K562 (cell line): Measurements from ENCODE around the gene GLI3. TPM values are rescaled to one million over a fixed set of nuclear protein-coding genes. Genes with fewer than 3 reads are reported as not detected.

Source experiments
- ATAC-seq: fragments of 200-7000 bp; cut with Tn5 transposase; 3 replicates; pipeline ENCODE4 v1.9.1; 2020; ENCODE audit warnings: moderate library complexity
- BruUV-seq: library from RNA; stranded (reverse); fragments of 400-500 nt; replicated peaks from 2 replicates; lab custom pipeline; 2021; lab: Mats Ljungman, UMichigan
- CTCF ChIA-PET: fragments of 300-600 bp; formaldehyde crosslinking; extraction: SDS; loops from one replicate; lab custom pipeline; 2021; ENCODE audit warnings: low intra/inter-chr PET ratio; lab: Yijun Ruan, JAX
- POLR2A ChIA-PET: fragments of 300-600, 350-650 bp; sonication (Branson Sonifier 250); formaldehyde crosslinking; extraction: SDS; loops from one replicate; lab custom pipeline; 2021; ENCODE audit warnings: antibody characterized with exemption, inconsistent platforms; lab: Yijun Ruan, JAX
- DNase-seq, 4 experiments: peaks; one replicate each; pipeline versions ENCODE4 v3.0.0 to v3.0.0-alpha.2; 2011 to 2018; ENCODE audit warnings: low spot score in 3 of 4, mixed read lengths in 3 of 4; ENCODE audit errors: extremely low read depth in 1 of 4
- FAIRE-seq: peaks from 2 replicates; lab custom pipeline; 2011; peaks lifted over from hg19 to GRCh38; lab: Jason Lieb, UNC
- H2AFZ ChIP-seq: 2 replicates; pipeline ENCODE4 v1.6.0; 2011; ENCODE audit warnings: low read depth, low read length, control low read depth, inconsistent platforms
- H3K27ac ChIP-seq: fragments of 200-600 bp; 3 replicates; pipeline ENCODE4 v1.8.0; 2011; ENCODE audit warnings: low read depth, mild to moderate bottlenecking, control low read depth, inconsistent platforms, low read length, moderate library complexity, mixed read lengths; ENCODE audit errors: extremely low read depth
- H3K27me3 ChIP-seq, 2 experiments: fragments of 300-600 bp in 1 of 2; 2 replicates in 1 of 2; 3 replicates in 1 of 2; pipeline versions ENCODE4 v1.6.0 to v1.8.0; 2011; ENCODE audit warnings: inconsistent platforms in 2 of 2, low read length in 2 of 2, mild to moderate bottlenecking in 1 of 2, mixed read lengths in 1 of 2, moderate library complexity in 1 of 2; ENCODE audit not compliant: control insufficient read depth in 2 of 2, insufficient read depth in 2 of 2
- H3K36me3 ChIP-seq: fragments of 300-600 bp; 3 replicates; pipeline ENCODE4 v1.8.0; 2011; ENCODE audit warnings: mild to moderate bottlenecking, low read length, inconsistent platforms; ENCODE audit not compliant: control insufficient read depth, insufficient read depth
- H3K4me1 ChIP-seq, 2 experiments: fragments of 200-600 bp in 1 of 2; replicated peaks in 1 of 2; 2 replicates in 1 of 2; 3 replicates in 1 of 2; pipeline versions ENCODE4 v1.5.1 to v1.8.0; 2011; ENCODE audit warnings: inconsistent platforms in 2 of 2, low read length in 2 of 2, mild to moderate bottlenecking in 1 of 2, mixed read lengths in 1 of 2, moderate library complexity in 1 of 2; ENCODE audit not compliant: control insufficient read depth in 2 of 2, insufficient read depth in 2 of 2
- H3K4me2 ChIP-seq: 2 replicates; pipeline ENCODE4 v1.6.1; 2011; ENCODE audit warnings: low read length, control low read depth, inconsistent platforms, mixed read lengths; ENCODE audit not compliant: insufficient read depth
- H3K4me3 ChIP-seq: fragments of 200-600 bp; sonication (generic), shearing (Covaris generic); 2 replicates; pipeline ENCODE4 v1.5.1; 2016; ENCODE audit warnings: control low read depth, inconsistent platforms
- H3K79me2 ChIP-seq: fragments of 200-600 bp; 3 replicates; pipeline ENCODE4 v1.8.0; 2011; ENCODE audit warnings: low read length, inconsistent platforms; ENCODE audit not compliant: control insufficient read depth, insufficient read depth
- H3K9ac ChIP-seq, 2 experiments: 2 replicates each; pipeline versions ENCODE4 v1.6.0 to v1.6.1; 2011; ENCODE audit warnings: low read depth in 2 of 2, low read length in 2 of 2, control low read depth in 1 of 2, inconsistent platforms in 1 of 2, mild to moderate bottlenecking in 1 of 2, mixed read lengths in 1 of 2; ENCODE audit not compliant: insufficient read depth in 1 of 2
- H3K9me1 ChIP-seq: one replicate; pipeline ENCODE4 v1.6.0; 2011; ENCODE audit warnings: inconsistent platforms, mild to moderate bottlenecking, low read length, moderate library complexity; ENCODE audit not compliant: control insufficient read depth, insufficient read depth
- H3K9me3 ChIP-seq: replicated peaks from 2 replicates; pipeline ENCODE4 v1.5.1; 2011; ENCODE audit warnings: low read depth, low read length, inconsistent platforms; ENCODE audit not compliant: control insufficient read depth, insufficient read depth
- H4K20me1 ChIP-seq: replicated peaks from 2 replicates; pipeline ENCODE4 v1.6.1; 2011; ENCODE audit warnings: low read length, inconsistent platforms, mixed read lengths; ENCODE audit not compliant: control insufficient read depth, insufficient read depth
- HSF4 ChIP-seq: fragments of 250-450 bp; sonication (Bioruptor Pico); IDR thresholded peaks from 2 replicates; pipeline ENCODE4 v2.1.2; 2022; ENCODE audit warnings: mild to moderate bottlenecking, moderate library complexity, borderline replicate concordance
- KHSRP ChIP-seq: fragments of 450-650 bp; IDR thresholded peaks from 2 replicates; pipeline ENCODE4 v1.6.1; 2017
- LEF1 ChIP-seq: fragments of 450-650 bp; IDR thresholded peaks from 2 replicates; pipeline ENCODE4 v1.6.1; 2016; ENCODE audit warnings: mild to moderate bottlenecking
- RBM22 ChIP-seq: fragments of 200-400 bp; formaldehyde crosslinking; IDR thresholded peaks from 2 replicates; pipeline ENCODE4 v1.6.1; 2018; ENCODE audit warnings: low read length, low read depth; ENCODE audit not compliant: poor library complexity, severe bottlenecking
- SP2 ChIP-seq: IDR thresholded peaks from 2 replicates; pipeline ENCODE4 v1.6.1; 2011; ENCODE audit warnings: mild to moderate bottlenecking, low read depth, low read length, moderate library complexity; ENCODE audit not compliant: poor library complexity, severe bottlenecking; ENCODE audit errors: extremely low read depth
- WGBS: fragments of 100-300 bp; shearing (Covaris generic); methylation state at CpG from one replicate; pipeline ENCODE4 v1.1.6; 2016; ENCODE audit warnings: low coverage, mixed read lengths; ENCODE audit not compliant: insufficient coverage; ENCODE audit errors: missing lambda C conversion rate; 5-methylcytosine and 5-hydroxymethylcytosine counted together
- in situ Hi-C: fragments of 300-500 bp; cut with MboI; formaldehyde crosslinking; loops from 4 replicates; pipeline ENCODE4 v1.15.0; 2018; ENCODE audit warnings: inconsistent platforms, mixed read lengths
- intact Hi-C: fragments of 100-400 bp; cut with micrococcal nuclease; formaldehyde crosslinking; loops from 2 replicates; pipeline ENCODE4 v1.14.2; 2022
- polyA plus RNA-seq, 8 experiments: library from polyadenylated mRNA; depleted of rRNA in 4 of 8; stranded (reverse) in 5 of 8; unstranded in 3 of 8; fragments of >200 nt; fragmentation: Nextera tagmentation in 2 of 8; fragmentation: Illumina TruSeq in 1 of 8; extraction: Ambion mirVana in 2 of 8; extraction: Trizol in 1 of 8; gene quantifications; 2 replicates each; pipeline versions ENCODE4 v1.2.1 to v1.2.3, GENCODE V29; 2011 to 2014; ENCODE audit warnings: inconsistent platforms in 1 of 8, missing spikeins in 1 of 8
- total RNA-seq, 7 experiments: library from RNA; depleted of rRNA in 6 of 7; stranded (reverse); fragments of >200 nt in 6 of 7; fragmentation: Illumina TruSeq in 2 of 7; extraction: Trizol in 2 of 7; gene quantifications; 2 replicates each; pipeline versions ENCODE4 v1.2.1 to v1.2.3, GENCODE V29; 2011 to 2021; ENCODE audit warnings: low replicate concordance in 1 of 7
- TF ChIP-seq, protein P1 (sequence below): fragments of 450-650 bp; IDR thresholded peaks from 2 replicates; pipeline ENCODE4 v1.6.1; 2017; ENCODE audit warnings: antibody characterized with exemption
- TF ChIP-seq, protein P2 (sequence below): sonication (generic); formaldehyde crosslinking; IDR thresholded peaks from 2 replicates; pipeline ENCODE4 v1.8.0; 2022; ENCODE audit warnings: mild to moderate bottlenecking, low read depth, missing genetic modification reagents

The GLI3 gene
- total and polyA plus RNA-seq, 9 of the 15 experiments (the other 6 are each of a cell fraction or from before 2014, with no cell fraction given), result 0.01 to 0.18 (median 0.07) TPM; not detected in 6

DNA sequence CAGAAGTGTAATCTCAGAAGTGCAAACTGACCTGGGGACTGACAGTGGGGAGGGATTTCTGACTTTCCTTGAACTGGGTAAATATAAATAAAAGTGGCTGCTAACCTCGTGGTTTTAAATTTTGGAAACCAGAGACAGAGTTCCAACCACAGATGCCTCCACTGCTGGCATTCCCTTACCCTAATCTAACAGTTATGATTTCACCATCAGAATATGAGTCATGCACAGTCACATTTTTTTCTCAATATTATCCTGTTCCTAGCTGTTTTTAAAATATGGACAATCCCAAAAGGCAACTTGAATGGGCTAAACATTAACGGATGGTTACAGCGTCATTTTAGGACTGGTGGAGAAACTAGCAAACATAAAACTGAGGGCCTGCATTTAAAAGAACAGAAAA lies 269.9 kb downstream of the GLI3 start:
- no peak for FAIRE-seq
- H3K9ac ChIP-seq, result no peak overlapping the region
- peaks cover 6% of the 10 kb centered on the region for H3K9me1 ChIP-seq
- no peak for ATAC-seq
- no peak overlapping the region for H2AFZ ChIP-seq
- no peak overlapping the region for H3K27ac ChIP-seq
- H4K20me1 ChIP-seq, result no peaks in the 10 kb centered on the region
- H3K36me3 ChIP-seq, result no peaks in the 10 kb centered on the region
- in situ Hi-C loops, result no loop called here
- H3K79me2 ChIP-seq, result no peaks in the 10 kb centered on the region
- peaks cover 0 to 7% of the 10 kb centered on the region in 2 experiments; a peak in 1 of 5 replicates for H3K4me1 ChIP-seq
- no peak for DNase-seq
- H3K4me3 ChIP-seq, result no peak overlapping the region
- TF ChIP-seq, protein P1, sequence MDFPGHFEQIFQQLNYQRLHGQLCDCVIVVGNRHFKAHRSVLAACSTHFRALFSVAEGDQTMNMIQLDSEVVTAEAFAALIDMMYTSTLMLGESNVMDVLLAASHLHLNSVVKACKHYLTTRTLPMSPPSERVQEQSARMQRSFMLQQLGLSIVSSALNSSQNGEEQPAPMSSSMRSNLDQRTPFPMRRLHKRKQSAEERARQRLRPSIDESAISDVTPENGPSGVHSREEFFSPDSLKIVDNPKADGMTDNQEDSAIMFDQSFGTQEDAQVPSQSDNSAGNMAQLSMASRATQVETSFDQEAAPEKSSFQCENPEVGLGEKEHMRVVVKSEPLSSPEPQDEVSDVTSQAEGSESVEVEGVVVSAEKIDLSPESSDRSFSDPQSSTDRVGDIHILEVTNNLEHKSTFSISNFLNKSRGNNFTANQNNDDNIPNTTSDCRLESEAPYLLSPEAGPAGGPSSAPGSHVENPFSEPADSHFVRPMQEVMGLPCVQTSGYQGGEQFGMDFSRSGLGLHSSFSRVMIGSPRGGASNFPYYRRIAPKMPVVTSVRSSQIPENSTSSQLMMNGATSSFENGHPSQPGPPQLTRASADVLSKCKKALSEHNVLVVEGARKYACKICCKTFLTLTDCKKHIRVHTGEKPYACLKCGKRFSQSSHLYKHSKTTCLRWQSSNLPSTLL, result no peak
- no peak for TF ChIP-seq KHSRP
- no peak for TF ChIP-seq LEF1
- no peak for TF ChIP-seq SP2
- no peak for TF ChIP-seq HSF4 (CRISPR knock-in tag)
- TF ChIP-seq, protein P2, sequence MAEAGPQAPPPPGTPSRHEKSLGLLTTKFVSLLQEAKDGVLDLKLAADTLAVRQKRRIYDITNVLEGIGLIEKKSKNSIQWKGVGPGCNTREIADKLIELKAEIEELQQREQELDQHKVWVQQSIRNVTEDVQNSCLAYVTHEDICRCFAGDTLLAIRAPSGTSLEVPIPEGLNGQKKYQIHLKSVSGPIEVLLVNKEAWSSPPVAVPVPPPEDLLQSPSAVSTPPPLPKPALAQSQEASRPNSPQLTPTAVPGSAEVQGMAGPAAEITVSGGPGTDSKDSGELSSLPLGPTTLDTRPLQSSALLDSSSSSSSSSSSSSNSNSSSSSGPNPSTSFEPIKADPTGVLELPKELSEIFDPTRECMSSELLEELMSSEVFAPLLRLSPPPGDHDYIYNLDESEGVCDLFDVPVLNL (CRISPR knock-in tag), result no peak
- TF ChIP-seq RBM22, result no peak
- BruUV-seq, result no TSS peak
- no peaks in the 10 kb centered on the region for H3K9me3 ChIP-seq
- CTCF ChIA-PET, result no interaction called here
- POLR2A ChIA-PET, result no interaction called here
- 0% methylated on average over 3 of the region's 3 CpGs for WGBS
- peaks cover 11 to 32% of the 10 kb centered on the region in 2 experiments; a peak in 4 of 5 replicates for H3K27me3 ChIP-seq
- H3K4me2 ChIP-seq, result no peak overlapping the region
- intact Hi-C loops, result no loop called here
